AG10803 (cell line): ENCODE data around the gene RAB7A.
A peak's percentile ranks its signal among the peaks of the same experiment; 100 is the strongest.

Experiments
- DNase-seq: peaks from one replicate; pipeline ENCODE4 v3.0.0; 2010; ENCODE audit warnings: low read depth
- H3K4me3 ChIP-seq: 2 replicates; pipeline ENCODE4 v1.5.1; 2011; ENCODE audit warnings: mild to moderate bottlenecking, low read length, control low read depth
- CTCF ChIP-seq: conservative IDR thresholded peaks from 2 replicates; pipeline ENCODE4 v1.5.1; 2011; ENCODE audit warnings: mild to moderate bottlenecking, low read length, control low read depth, inconsistent platforms

Gene RAB7A

GRCh38 chr3:128841926-128842920 lies 116.2 kb downstream of the RAB7A start:
- no peak for TF ChIP-seq CTCF
- H3K4me3 ChIP-seq = no peak overlapping the region
- DNase-seq = no peak

GRCh38 chr3:128844502-128844901 lies 118.5 kb downstream of the RAB7A start:
- H3K4me3 ChIP-seq = no peak overlapping the region
- DNase-seq = no peak
- TF ChIP-seq CTCF = no peak

GRCh38 chr3:128845119-128845777 lies 119.3 kb downstream of the RAB7A start:
- peak overlapping the region; percentile 46 for H3K4me3 ChIP-seq
- no peak for DNase-seq
- TF ChIP-seq CTCF = no peak

- peak overlapping the region; percentile 46 for H3K4me3 ChIP-seq
- peak; percentile 68 for DNase-seq
- peak; percentile 52 for TF ChIP-seq CTCF
Observed at GRCh38 chr3:128845778-128846485, 119.9 kb downstream of the RAB7A start.

GRCh38 chr3:128846486-128846891 lies 120.5 kb downstream of the RAB7A start:
- no peak overlapping the region for H3K4me3 ChIP-seq
- DNase-seq = no peak
- TF ChIP-seq CTCF = no peak

GRCh38 chr3:128847666-128848370 lies 121.8 kb downstream of the RAB7A start:
- TF ChIP-seq CTCF = no peak

More at GRCh38 chr3:128847666-128848370, 121.8 kb downstream of the RAB7A start:
- DNase-seq = no peak
- H3K4me3 ChIP-seq = no peak overlapping the region
